HG03460 (cell line): ENCODE results near the gene LRRC25.

Source experiments
- ATAC-seq: cut with Tn5 transposase; IDR thresholded peaks from one replicate; pipeline ENCODE4 v1.9.1; 2021; ENCODE audit not compliant: unreplicated experiment

Gene LRRC25

GRCh38 chr19:18424890-18425514 lies 27.6 kb upstream of the LRRC25 start:
- no peak for ATAC-seq

- no peak for ATAC-seq
These were observed 26.9 kb upstream of the LRRC25 start for GRCh38 chr19:18424122-18424889.

- ATAC-seq: no peak
These were observed 26.0 kb upstream of the LRRC25 start for GRCh38 chr19:18423258-18424020.

- ATAC-seq: no peak
These were observed 25.2 kb upstream of the LRRC25 start for GRCh38 chr19:18422530-18423191.

GRCh38 chr19:18421371-18421959 lies 24.0 kb upstream of the LRRC25 start:
- ATAC-seq: no peak

GRCh38 chr19:18420930-18421329 lies 23.5 kb upstream of the LRRC25 start:
- no peak for ATAC-seq

GRCh38 chr19:18419699-18420460 lies 22.5 kb upstream of the LRRC25 start:
- no peak for ATAC-seq

- ATAC-seq: peak; percentile 32
These were observed 21.8 kb upstream of the LRRC25 start, which contains the start of gene SSBP4 for GRCh38 chr19:18419195-18419698. TSS of gene SSBP4 (plus strand) at chr19:18419398. CDS start at chr19:18419649, 251 bp downstream.

GRCh38 chr19:18418483-18419194 lies 21.2 kb upstream of the LRRC25 start:
- ATAC-seq: peak; percentile 5

- no peak for ATAC-seq
These were observed 20.6 kb upstream of the LRRC25 start for GRCh38 chr19:18418029-18418482.

GRCh38 chr19:18417250-18418028 lies 20.0 kb upstream of the LRRC25 start:
- ATAC-seq: no peak

- ATAC-seq: no peak
These were observed 19.4 kb upstream of the LRRC25 start for GRCh38 chr19:18416778-18417249.

- no peak for ATAC-seq
These were observed 17.9 kb upstream of the LRRC25 start for GRCh38 chr19:18415178-18415867.

- no peak for ATAC-seq
These were observed 17.2 kb upstream of the LRRC25 start for GRCh38 chr19:18414504-18415177.

GRCh38 chr19:18412610-18413239 lies 15.3 kb upstream of the LRRC25 start:
- ATAC-seq: no peak

- peak; percentile 71 for ATAC-seq
These were observed 10.6 kb upstream of the LRRC25 start for GRCh38 chr19:18408053-18408476.

GRCh38 chr19:18406749-18407148 lies 9.3 kb upstream of the LRRC25 start:
- ATAC-seq: no peak
